H1 (cell line): ENCODE measurements around the gene DISP1. TPM values are rescaled to one million over a fixed set of nuclear protein-coding genes. Genes with fewer than 3 reads are reported as not detected.

ENCODE experiments used
- CTCF ChIA-PET: fragments of 300-600 bp; sonication (Branson Sonifier 250); formaldehyde crosslinking; loops from one replicate; lab custom pipeline; 2021; ENCODE audit not compliant: partially characterized antibody; lab: Charles Lee
- POLR2A ChIA-PET: fragments of 300-600 bp; sonication (Branson Sonifier 250); formaldehyde crosslinking; loops from one replicate; lab custom pipeline; 2021; ENCODE audit warnings: inconsistent platforms; ENCODE audit not compliant: partially characterized antibody; lab: Charles Lee
- DNase-seq, 2 experiments: peaks; one replicate each; pipeline versions ENCODE4 v3.0.0 to v3.0.0-alpha.2; 2010 to 2022; ENCODE audit warnings: low spot score in 2 of 2, low read depth in 1 of 2, mixed read lengths in 1 of 2
- FAIRE-seq: peaks from 2 replicates; lab custom pipeline; 2011; peaks lifted over from hg19 to GRCh38; lab: Jason Lieb, UNC
- H2AFZ ChIP-seq: 2 replicates; pipeline ENCODE4 v1.8.1; 2012; ENCODE audit warnings: low read length, inconsistent platforms
- H2AK5ac ChIP-seq: 2 replicates; pipeline ENCODE4 v1.6.1; 2013; ENCODE audit warnings: low read depth, low read length
- H2BK120ac ChIP-seq: replicated peaks from 2 replicates; pipeline ENCODE3; 2013; ENCODE audit warnings: low read depth, low read length, inconsistent platforms
- H2BK12ac ChIP-seq: 2 replicates; pipeline ENCODE4 v1.6.1; 2013; ENCODE audit warnings: low read depth, low read length
- H2BK15ac ChIP-seq: 2 replicates; pipeline ENCODE4 v1.6.1; 2013; ENCODE audit warnings: low read length
- H2BK20ac ChIP-seq: 2 replicates; pipeline ENCODE4 v1.6.1; 2013; ENCODE audit warnings: low read length
- H2BK5ac ChIP-seq: 2 replicates; pipeline ENCODE4 v1.6.1; 2013; ENCODE audit warnings: low read depth, low read length
- H3K14ac ChIP-seq: 2 replicates; pipeline ENCODE4 v1.6.1; 2013; ENCODE audit warnings: inconsistent platforms; ENCODE audit not compliant: insufficient read length
- H3K18ac ChIP-seq: 2 replicates; pipeline ENCODE4 v1.6.1; 2013; ENCODE audit warnings: low read length; ENCODE audit errors: extremely low read depth
- H3K23ac ChIP-seq: 2 replicates; pipeline ENCODE4 v1.6.1; 2013; ENCODE audit warnings: inconsistent platforms; ENCODE audit not compliant: insufficient read length
- H3K23me2 ChIP-seq: 2 replicates; pipeline ENCODE4 v1.6.1; 2013; ENCODE audit warnings: low read depth, low read length
- H3K27ac ChIP-seq: 2 replicates; pipeline ENCODE4 v1.6.1; 2011; ENCODE audit warnings: low read depth, low read length, inconsistent platforms
- H3K27me3 ChIP-seq, 4 experiments: replicated peaks in 1 of 4; 1 replicate in 1 of 4; 2 replicates in 3 of 4; pipeline versions ENCODE4 v1.6.1 to v1.8.1; 2011 to 2013; ENCODE audit warnings: low read length in 3 of 4, mild to moderate bottlenecking in 3 of 4, inconsistent platforms in 2 of 4, mixed read lengths in 2 of 4, moderate library complexity in 1 of 4; ENCODE audit not compliant: control insufficient read depth in 3 of 4, insufficient read depth in 3 of 4; ENCODE audit errors: extremely low read depth in 1 of 4
- H3K36me3 ChIP-seq, 4 experiments: 2 replicates each; pipeline versions ENCODE4 v1.6.1 to v1.8.1; 2011 to 2013; ENCODE audit warnings: mild to moderate bottlenecking in 4 of 4, low read length in 3 of 4, moderate library complexity in 2 of 4, control low read depth in 1 of 4, inconsistent platforms in 1 of 4; ENCODE audit not compliant: insufficient read depth in 4 of 4, control insufficient read depth in 2 of 4
- H3K4ac ChIP-seq: replicated peaks from 2 replicates; pipeline ENCODE3; 2013; ENCODE audit warnings: low read length, low read depth, mixed read lengths, inconsistent platforms; ENCODE audit not compliant: insufficient read length
- H3K4me1 ChIP-seq, 4 experiments: replicated peaks in 1 of 4; 1 replicate in 1 of 4; 2 replicates in 3 of 4; pipeline versions ENCODE4 v1.6.1 to v1.8.1; 2011 to 2013; ENCODE audit warnings: low read length in 3 of 4, inconsistent platforms in 2 of 4, mixed read lengths in 1 of 4; ENCODE audit not compliant: insufficient read depth in 4 of 4, control insufficient read depth in 3 of 4
- H3K4me2 ChIP-seq, 2 experiments: 2 replicates each; pipeline versions ENCODE4 v1.6.1 to v1.8.1; 2011 to 2013; ENCODE audit warnings: low read depth in 2 of 2, low read length in 2 of 2, control low read depth in 1 of 2, inconsistent platforms in 1 of 2, mild to moderate bottlenecking in 1 of 2; ENCODE audit not compliant: insufficient read depth in 1 of 2
- H3K4me3 ChIP-seq, 4 experiments: fragments of 200-600, 300-600 bp in 1 of 4; sonication (generic), shearing (Covaris generic), sonication (Bioruptor Twin) in 1 of 4; 2 replicates each; pipeline versions ENCODE4 v1.5.1 to v1.8.1; 2011 to 2016; ENCODE audit warnings: low read length in 4 of 4, low read depth in 3 of 4, control low read depth in 2 of 4, inconsistent platforms in 2 of 4, mild to moderate bottlenecking in 2 of 4, mixed read lengths in 1 of 4, moderate library complexity in 1 of 4; ENCODE audit not compliant: insufficient read depth in 2 of 4; ENCODE audit errors: extremely low read depth in 1 of 4
- H3K56ac ChIP-seq: replicated peaks from 2 replicates; pipeline ENCODE3; 2013; ENCODE audit warnings: low read depth, mild to moderate bottlenecking, mixed read lengths, low read length, inconsistent platforms; ENCODE audit not compliant: insufficient read length
- H3K79me1 ChIP-seq: 2 replicates; pipeline ENCODE4 v1.6.1; 2013; ENCODE audit warnings: low read depth, low read length, control low read depth
- H3K79me2 ChIP-seq, 2 experiments: 2 replicates each; pipeline versions ENCODE4 v1.6.1 to v1.8.1; 2012 to 2013; ENCODE audit warnings: low read length in 2 of 2, mild to moderate bottlenecking in 2 of 2, inconsistent platforms in 1 of 2; ENCODE audit not compliant: insufficient read depth in 2 of 2, control insufficient read depth in 1 of 2
- H3K9ac ChIP-seq, 4 experiments: replicated peaks in 1 of 4; 1 replicate in 1 of 4; 2 replicates in 3 of 4; pipeline versions ENCODE4 v1.6.1 to v1.8.1; 2011 to 2013; ENCODE audit warnings: low read depth in 3 of 4, low read length in 3 of 4, control low read depth in 2 of 4, mild to moderate bottlenecking in 2 of 4, moderate library complexity in 2 of 4, inconsistent platforms in 1 of 4; ENCODE audit errors: extremely low read depth in 1 of 4
- H3K9me3 ChIP-seq, 2 experiments: 2 replicates each; pipeline versions ENCODE4 v1.6.1 to v1.8.1; 2012 to 2013; ENCODE audit warnings: mild to moderate bottlenecking in 2 of 2, moderate library complexity in 2 of 2, control low read depth in 1 of 2, inconsistent platforms in 1 of 2, low read depth in 1 of 2, low read length in 1 of 2, mixed read lengths in 1 of 2; ENCODE audit not compliant: insufficient read depth in 2 of 2
- H4K20me1 ChIP-seq, 2 experiments: replicated peaks in 1 of 2; 2 replicates each; pipeline versions ENCODE3 to v1.8.1; 2011 to 2013; ENCODE audit warnings: inconsistent platforms in 2 of 2, low read length in 2 of 2, mild to moderate bottlenecking in 1 of 2; ENCODE audit not compliant: insufficient read depth in 2 of 2, control insufficient read depth in 1 of 2
- H4K5ac ChIP-seq: 2 replicates; pipeline ENCODE4 v1.6.1; 2013; ENCODE audit warnings: low read length, low read depth, mixed read lengths, inconsistent platforms; ENCODE audit not compliant: insufficient read length
- H4K8ac ChIP-seq: 2 replicates; pipeline ENCODE4 v1.8.0; 2013; ENCODE audit warnings: mild to moderate bottlenecking, moderate library complexity, low read length, inconsistent platforms; ENCODE audit not compliant: insufficient read depth; ENCODE audit errors: extremely low read depth
- H4K91ac ChIP-seq: replicated peaks from 2 replicates; pipeline ENCODE3; 2013; ENCODE audit warnings: low read length, mixed read lengths, inconsistent platforms; ENCODE audit not compliant: insufficient read length
- BRCA1 ChIP-seq: IDR thresholded peaks from 2 replicates; pipeline ENCODE4 v1.6.1; 2012; ENCODE audit warnings: low read depth, low read length, improper control_type of control experiment
- CREB1 ChIP-seq: IDR thresholded peaks from 2 replicates; pipeline ENCODE4 v1.6.1; 2012; ENCODE audit warnings: inconsistent platforms
- EGR1 ChIP-seq: IDR thresholded peaks from 2 replicates; pipeline ENCODE4 v1.6.1; 2011; ENCODE audit warnings: low read depth, low read length, borderline replicate concordance
- EP300 ChIP-seq, 2 experiments: IDR thresholded peaks; 1 replicate in 1 of 2; 2 replicates in 1 of 2; pipeline ENCODE4 v1.6.1; 2011 to 2012; ENCODE audit warnings: low read depth in 2 of 2, low read length in 2 of 2, mild to moderate bottlenecking in 2 of 2, borderline replicate concordance in 1 of 2, inconsistent platforms in 1 of 2, moderate library complexity in 1 of 2
- JUND ChIP-seq: IDR thresholded peaks from 2 replicates; pipeline ENCODE4 v1.6.1; 2011; ENCODE audit warnings: mild to moderate bottlenecking, improper control_type of control experiment, low read length
- KDM4A ChIP-seq: IDR thresholded peaks from one replicate; pipeline ENCODE4 v1.7.1; 2012; ENCODE audit warnings: low read depth, mild to moderate bottlenecking, moderate library complexity, low read length, inconsistent platforms; ENCODE audit not compliant: severe bottlenecking
- MAFK ChIP-seq: IDR thresholded peaks from 2 replicates; pipeline ENCODE4 v1.6.1; 2012; ENCODE audit warnings: low read depth, mild to moderate bottlenecking, improper control_type of control experiment, low read length
- MAX ChIP-seq: IDR thresholded peaks from 2 replicates; pipeline ENCODE4 v1.6.1; 2012; ENCODE audit warnings: inconsistent platforms
- PHF8 ChIP-seq: fragments of 200-600 bp; sonication (generic); conservative IDR thresholded peaks from 2 replicates; pipeline ENCODE4 v1.7.1; 2012; ENCODE audit warnings: low read depth, mild to moderate bottlenecking, inconsistent platforms, low read length, moderate library complexity
- RFX5 ChIP-seq: IDR thresholded peaks from 2 replicates; pipeline ENCODE4 v1.6.1; 2011; ENCODE audit warnings: low read depth, low read length, improper control_type of control experiment, borderline replicate concordance
- TAF7 ChIP-seq: optimal IDR thresholded peaks from 2 replicates; pipeline ENCODE3; 2011; ENCODE audit warnings: low read depth, mild to moderate bottlenecking, inconsistent platforms, low read length, moderate library complexity, borderline replicate concordance
- USF2 ChIP-seq: IDR thresholded peaks from 2 replicates; pipeline ENCODE4 v1.6.1; 2011; ENCODE audit warnings: low read length, improper control_type of control experiment
- WGBS, 2 experiments: shearing (Covaris generic) in 1 of 2; methylation state at CpG; one replicate each; pipeline versions ENCODE4 v1.1.6 to v1.1.7; 2013 to 2015; ENCODE audit warnings: low lambda C conversion rate in 2 of 2, mixed read lengths in 2 of 2, inconsistent platforms in 1 of 2, low coverage in 1 of 2, missing lambda C conversion rate in 1 of 2; ENCODE audit not compliant: insufficient replicate concordance in 2 of 2, insufficient coverage in 1 of 2, insufficient read length in 1 of 2; ENCODE audit errors: extremely low coverage in 1 of 2, missing lambda C conversion rate in 1 of 2; 5-methylcytosine and 5-hydroxymethylcytosine counted together
- polyA plus RNA-seq, 7 experiments: library from polyadenylated mRNA; depleted of rRNA in 3 of 7; stranded (reverse) in 5 of 7; unstranded in 2 of 7; fragments of >200 nt in 5 of 7; fragments of 200-250 nt in 2 of 7; gene quantifications; 1 replicate in 5 of 7; 2 replicates in 1 of 7; 4 replicates in 1 of 7; pipeline versions ENCODE4 v1.2.1 to v1.2.3, GENCODE V29; 2011 to 2013; ENCODE audit warnings: missing spikeins in 2 of 7, mixed read lengths in 2 of 7
- total RNA-seq: library from RNA; stranded (reverse); fragmentation: NEBNext Ultra II Directional; extraction: Animal tissue kit (Norgen Biotek cat#: 25700); gene quantifications from 2 replicates; pipeline ENCODE4 v1.2.1, GENCODE V29; 2021

Gene DISP1
- total and polyA plus RNA-seq, 2 of the 8 experiments (the other 6 are each of a cell fraction or from before 2014, with no cell fraction given): 4.1 to 6.1 TPM

- Histone ChIP-seq H3K36me3 (no peaks in the 10 kb centered on the region), H2BK20ac (no peak overlapping the region), H3K4me3 (no peak overlapping the region), H4K91ac (no peak overlapping the region), H2BK5ac (no peak overlapping the region), H4K5ac (no peak overlapping the region), H4K8ac (no peak overlapping the region), H3K27me3 (no peaks in the 10 kb centered on the region), H3K27ac (no peak overlapping the region), H3K14ac (no peak overlapping the region), H2AK5ac (no peak overlapping the region), H3K9me3 (peaks cover 15 to 21% of the 10 kb centered on the region in 2 experiments), H3K56ac (no peak overlapping the region), H4K20me1 (no peaks in the 10 kb centered on the region), H3K79me1 (no peaks in the 10 kb centered on the region), H3K4me2 (no peak overlapping the region), H2BK15ac (no peak overlapping the region), H3K79me2 (no peaks in the 10 kb centered on the region), H2BK12ac (no peak overlapping the region), H3K23ac (no peak overlapping the region), H3K4ac (no peak overlapping the region)
- FAIRE-seq (no peak), DNase-seq (no peak)
- POLR2A ChIA-PET: no interaction called here
- WGBS, 2 experiments: 82% methylated on average over 5 of the region's 5 CpGs; no CpG with 5 or more reads in 1 of the 2 experiments
- CTCF ChIA-PET: interaction anchor here (0.7 to 2.6 kb wide), 7 partner anchors 16 to 1040 kb away, joined by 3 to 17 read pairs (median 3); no protein-coding TSS in a partner anchor
- TF ChIP-seq RFX5 (no peak), EP300 (IDR thresholded peaks at IDR 0.05; ENCODE audit: borderline replicate concordance in 1 of 2, low read depth in 2 of 2, low read length in 2 of 2) (no peak), PHF8 (no peak), BRCA1 (no peak), MAX (no peak), MAFK (no peak), KDM4A (no peak), TAF7 (no peak), USF2 (no peak), CREB1 (no peak), JUND (no peak), EGR1 (no peak)
- TF ChIP-seq, all 59 proteins: peak for 0
- no peak overlapping the region for H3K18ac ChIP-seq
- H2AFZ ChIP-seq: no peak overlapping the region
- H3K23me2 ChIP-seq: no peaks in the 10 kb centered on the region; the same call in 1 of the 2 replicates
- no peaks in the 10 kb centered on the region for H3K4me1 ChIP-seq
- no peak overlapping the region for H2BK120ac ChIP-seq
- H3K9ac ChIP-seq: no peak overlapping the region
Observed at GRCh38 chr1:222767152-222767571, 47.7 kb upstream of the DISP1 start.
